Activated CD8-positive, alpha-beta T cell treated with anti-CD3 and anti-CD28 coated beads for 36 hours (primary cell): ENCODE results near the gene SPARCL1. TPM values are rescaled to one million over a fixed set of nuclear protein-coding genes. Genes with fewer than 3 reads are reported as not detected.

Experiments
- ATAC-seq: fragments of 200-7000 bp; cut with Tn5 transposase; one replicate; pipeline ENCODE4 v1.10.0; 2021; ENCODE audit warnings: mild to moderate bottlenecking, moderate library complexity
- CTCF ChIA-PET: fragments of 350-600 bp; sonication (Branson Sonifier 250); formaldehyde crosslinking; loops from one replicate; lab custom pipeline; 2021; ENCODE audit warnings: antibody characterized with exemption; lab: Charles Lee
- POLR2A ChIA-PET: fragments of 350-600 bp; sonication (Branson Sonifier 250); formaldehyde crosslinking; loops from one replicate; lab custom pipeline; 2021; ENCODE audit warnings: antibody characterized with exemption; lab: Charles Lee
- DNase-seq: peaks from one replicate; pipeline ENCODE4 v3.0.0-alpha.2; 2020
- H3K27ac Mint-ChIP-seq: one replicate; pipeline ENCODE4 v1.8.0; 2021; ENCODE audit warnings: mild to moderate bottlenecking, mixed read lengths
- H3K27me3 Mint-ChIP-seq: one replicate; pipeline ENCODE4 v1.8.0; 2021; ENCODE audit warnings: mixed read lengths
- H3K36me3 Mint-ChIP-seq: one replicate; pipeline ENCODE4 v1.8.0; 2021; ENCODE audit warnings: low read depth, mixed read lengths
- H3K4me1 Mint-ChIP-seq: one replicate; pipeline ENCODE4 v1.8.0; 2021; ENCODE audit warnings: low read depth, mixed read lengths
- H3K4me3 Mint-ChIP-seq: one replicate; pipeline ENCODE4 v1.8.0; 2021; ENCODE audit warnings: mild to moderate bottlenecking, moderate library complexity, mixed read lengths
- H3K9me3 Mint-ChIP-seq: one replicate; pipeline ENCODE4 v1.8.0; 2021; ENCODE audit warnings: mixed read lengths
- intact Hi-C: fragments of 100-400 bp; cut with micrococcal nuclease; formaldehyde crosslinking; loops from one replicate; pipeline ENCODE4 v1.10.0; 2022
- total RNA-seq, 2 experiments: library from RNA; stranded (reverse); gene quantifications; one replicate each; pipeline ENCODE4 v1.2.3, GENCODE V29; 2021
- TF ChIP-seq, protein P1 (sequence below): fragments of 200-600 bp; IDR thresholded peaks from one replicate; pipeline ENCODE4 v1.8.0; 2022; ENCODE audit warnings: antibody characterized with exemption, mild to moderate bottlenecking

SPARCL1 gene
- total RNA-seq, 2 experiments from 2014 or later = not detected

DNA sequence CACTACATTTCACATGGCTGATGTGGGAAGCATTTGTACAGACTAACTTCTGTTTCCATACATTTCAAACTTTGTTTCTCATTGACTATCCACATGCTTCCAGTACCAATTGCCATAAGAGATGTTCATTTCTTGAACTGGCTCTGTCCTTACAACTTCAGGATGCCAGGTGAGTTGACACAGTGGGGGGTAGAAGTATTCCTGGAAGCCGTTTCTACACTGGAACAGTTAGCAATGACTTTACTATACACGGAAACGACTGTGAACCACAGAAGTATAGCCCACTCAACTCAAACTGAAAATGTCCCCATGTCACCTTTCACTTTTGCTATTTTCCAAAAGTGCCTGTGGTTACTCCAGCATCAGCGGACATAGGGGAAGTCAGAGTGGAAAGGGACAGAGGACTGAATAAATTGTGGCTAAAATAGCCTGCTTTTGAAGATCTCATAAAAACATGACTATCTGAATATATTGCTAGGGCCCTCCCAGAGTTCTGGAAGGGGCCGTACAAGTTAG, 41.2 kb upstream of the SPARCL1 start:
- DNase-seq (no peak), ATAC-seq (no peak)
- TF ChIP-seq, protein P1, sequence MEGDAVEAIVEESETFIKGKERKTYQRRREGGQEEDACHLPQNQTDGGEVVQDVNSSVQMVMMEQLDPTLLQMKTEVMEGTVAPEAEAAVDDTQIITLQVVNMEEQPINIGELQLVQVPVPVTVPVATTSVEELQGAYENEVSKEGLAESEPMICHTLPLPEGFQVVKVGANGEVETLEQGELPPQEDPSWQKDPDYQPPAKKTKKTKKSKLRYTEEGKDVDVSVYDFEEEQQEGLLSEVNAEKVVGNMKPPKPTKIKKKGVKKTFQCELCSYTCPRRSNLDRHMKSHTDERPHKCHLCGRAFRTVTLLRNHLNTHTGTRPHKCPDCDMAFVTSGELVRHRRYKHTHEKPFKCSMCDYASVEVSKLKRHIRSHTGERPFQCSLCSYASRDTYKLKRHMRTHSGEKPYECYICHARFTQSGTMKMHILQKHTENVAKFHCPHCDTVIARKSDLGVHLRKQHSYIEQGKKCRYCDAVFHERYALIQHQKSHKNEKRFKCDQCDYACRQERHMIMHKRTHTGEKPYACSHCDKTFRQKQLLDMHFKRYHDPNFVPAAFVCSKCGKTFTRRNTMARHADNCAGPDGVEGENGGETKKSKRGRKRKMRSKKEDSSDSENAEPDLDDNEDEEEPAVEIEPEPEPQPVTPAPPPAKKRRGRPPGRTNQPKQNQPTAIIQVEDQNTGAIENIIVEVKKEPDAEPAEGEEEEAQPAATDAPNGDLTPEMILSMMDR = no peak
- Mint-ChIP-seq H3K4me1 (peaks cover 5% of the 10 kb centered on the region), H3K36me3 (no peaks in the 10 kb centered on the region), H3K9me3 (no peaks in the 10 kb centered on the region), H3K27ac (no peak overlapping the region), H3K4me3 (no peak overlapping the region), H3K27me3 (no peaks in the 10 kb centered on the region)
- intact Hi-C loops = no loop called here
- ChIA-PET POLR2A (no interaction called here), CTCF (no interaction called here)

- H3K27ac Mint-ChIP-seq = no peak overlapping the region
- DNase-seq (no peak), ATAC-seq (no peak)
- intact Hi-C loops = no loop called here
- H3K4me1 Mint-ChIP-seq = peaks cover 5% of the 10 kb centered on the region
- H3K27me3 Mint-ChIP-seq = no peaks in the 10 kb centered on the region
- CTCF ChIA-PET = interaction anchor here (1.8 kb wide), 1 partner anchor 10 kb away, joined by 4 read pairs; no protein-coding TSS in a partner anchor
- TF ChIP-seq, protein P1 = no peak
- H3K36me3 Mint-ChIP-seq = no peaks in the 10 kb centered on the region
- no peak overlapping the region for H3K4me3 Mint-ChIP-seq
- H3K9me3 Mint-ChIP-seq = no peaks in the 10 kb centered on the region
- POLR2A ChIA-PET = no interaction called here
Measured at GRCh38 chr4:87567191-87567590, 38.0 kb upstream of the SPARCL1 start.

DNA sequence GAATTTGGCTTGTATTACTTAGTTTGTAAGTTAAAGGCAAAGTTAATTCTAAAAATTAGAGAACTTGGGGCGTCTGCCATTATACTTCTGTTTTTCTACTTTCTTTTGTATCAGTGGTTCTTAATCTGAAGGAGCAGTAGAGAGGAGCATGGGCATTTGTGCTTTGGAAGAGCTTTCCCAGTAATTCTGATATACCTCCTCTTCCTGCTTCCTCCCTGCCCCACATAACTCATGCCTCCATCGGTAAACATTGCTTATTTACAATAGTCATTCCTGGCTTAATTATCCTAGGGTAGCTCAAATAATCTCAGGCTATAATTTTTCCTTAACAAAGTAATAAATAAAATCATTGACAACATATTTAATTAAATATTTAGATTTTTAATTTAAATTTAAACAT, 37.1 kb upstream of the SPARCL1 start:
- H3K4me1 Mint-ChIP-seq = peaks cover 5% of the 10 kb centered on the region
- DNase-seq (no peak), ATAC-seq (no peak)
- POLR2A ChIA-PET = no interaction called here
- intact Hi-C loops = no loop called here
- H3K9me3 Mint-ChIP-seq = no peaks in the 10 kb centered on the region
- no peaks in the 10 kb centered on the region for H3K36me3 Mint-ChIP-seq
- no peak overlapping the region for H3K4me3 Mint-ChIP-seq
- CTCF ChIA-PET = interaction anchor here (1.8 kb wide), 1 partner anchor 9 kb away, joined by 4 read pairs; no protein-coding TSS in a partner anchor
- TF ChIP-seq, protein P1 = no peak
- H3K27ac Mint-ChIP-seq = no peak overlapping the region
- no peaks in the 10 kb centered on the region for H3K27me3 Mint-ChIP-seq

- intact Hi-C loops = no loop called here
- no peaks in the 10 kb centered on the region for H3K36me3 Mint-ChIP-seq
- ATAC-seq (no peak), DNase-seq (no peak)
- ChIA-PET POLR2A (no interaction called here), CTCF (interaction anchor here (1.8 kb wide), 1 partner anchor 8 kb away, joined by 4 read pairs; no protein-coding TSS in a partner anchor)
- no peaks in the 10 kb centered on the region for H3K27me3 Mint-ChIP-seq
- TF ChIP-seq, protein P1 = no peak
- peaks cover 3% of the 10 kb centered on the region for H3K4me1 Mint-ChIP-seq
- H3K9me3 Mint-ChIP-seq = no peaks in the 10 kb centered on the region
- H3K27ac Mint-ChIP-seq = no peak overlapping the region
- no peak overlapping the region for H3K4me3 Mint-ChIP-seq
Measured at GRCh38 chr4:87565746-87566145, 36.6 kb upstream of the SPARCL1 start.

- ATAC-seq (peak; percentile 23), DNase-seq (peak; percentile 6)
- H3K36me3 Mint-ChIP-seq = no peaks in the 10 kb centered on the region
- no peak overlapping the region for H3K27ac Mint-ChIP-seq
- H3K27me3 Mint-ChIP-seq = no peaks in the 10 kb centered on the region
- TF ChIP-seq, protein P1 = no peak
- intact Hi-C loops = no loop called here
- no peak overlapping the region for H3K4me3 Mint-ChIP-seq
- H3K4me1 Mint-ChIP-seq = peaks cover 14% of the 10 kb centered on the region
- ChIA-PET CTCF (no interaction called here), POLR2A (no interaction called here)
- H3K9me3 Mint-ChIP-seq = no peaks in the 10 kb centered on the region
Measured at GRCh38 chr4:87560802-87561201, 31.6 kb upstream of the SPARCL1 start.
